ENCODE results near the gene ANKK1. TPM values are rescaled to one million over a fixed set of nuclear protein-coding genes. Genes with fewer than 3 reads are reported as not detected.
A peak's percentile ranks its signal among the peaks of the same experiment; 100 is the strongest.

ANKK1 gene
- total and polyA plus RNA-seq, 8 donors, result 0.73 TPM; not detected in 7

- Histone ChIP-seq H3K27ac (no peak overlapping the region), H3K36me3 (peaks cover 31 to 86% (median 76%) of the 10 kb centered on the region in 4 donors), H3K27me3 (no peaks in the 10 kb centered on the region), H3K4me3 (no peak overlapping the region), H3K9me3 (no peaks in the 10 kb centered on the region), H3K4me1 (no peaks in the 10 kb centered on the region)
- WGBS, 5 donors, result 86 to 91% (median 89%) methylated on average over 10 of the region's 10 CpGs
- TF ChIP-seq CTCF (IDR thresholded peaks at IDR 0.05) (no peak), POLR2A (IDR thresholded peaks at IDR 0.05) (no peak), POLR2AphosphoS5 (IDR thresholded peaks at IDR 0.05) (no peak)
- DNase-seq, result no peak
- intact Hi-C loops (cut with DNase I; ENCODE audit: low total_unique reads), result no loop called here
These were observed 46.0 kb upstream of the ANKK1 start for GRCh38 chr11:113341388-113342165.

- Histone ChIP-seq H3K4me3 (no peak overlapping the region), H3K4me1 (no peaks in the 10 kb centered on the region), H3K27me3 (no peaks in the 10 kb centered on the region), H3K36me3 (peaks cover 22 to 78% (median 70%) of the 10 kb centered on the region in 4 donors), H3K27ac (no peak overlapping the region), H3K9me3 (no peaks in the 10 kb centered on the region)
- TF ChIP-seq POLR2AphosphoS5 (IDR thresholded peaks at IDR 0.05) (no peak), CTCF (IDR thresholded peaks at IDR 0.05) (no peak), EP300 (IDR thresholded peaks at IDR 0.05) (no peak), POLR2A (IDR thresholded peaks at IDR 0.05) (no peak)
- DNase-seq, result peak in 1 of 2 donors; percentile 26
- intact Hi-C loops (cut with DNase I; ENCODE audit: low total_unique reads), result no loop called here
- 78 to 86% (median 81%) methylated on average over 8 of the region's 8 CpGs for WGBS, 5 donors
These were observed 41.6 kb upstream of the ANKK1 start for GRCh38 chr11:113345978-113346377.

- 85 to 98% (median 94%) methylated on average over 3 of the region's 3 CpGs for WGBS, 5 donors
- no peak overlapping the region for H3K4me3 ChIP-seq
These were observed 38.1 kb upstream of the ANKK1 start for GRCh38 chr11:113349528-113349927.

More at GRCh38 chr11:113349528-113349927, 38.1 kb upstream of the ANKK1 start:
- no peak for DNase-seq
- H3K4me1 ChIP-seq, result no peaks in the 10 kb centered on the region
- H3K9me3 ChIP-seq, result no peaks in the 10 kb centered on the region
- TF ChIP-seq POLR2A (IDR thresholded peaks at IDR 0.05) (no peak), EP300 (IDR thresholded peaks at IDR 0.05) (no peak), CTCF (IDR thresholded peaks at IDR 0.05) (no peak), POLR2AphosphoS5 (IDR thresholded peaks at IDR 0.05) (no peak)
- no peak overlapping the region for H3K27ac ChIP-seq
- peaks cover 11 to 78% (median 63%) of the 10 kb centered on the region in 4 donors for H3K36me3 ChIP-seq
- no peaks in the 10 kb centered on the region for H3K27me3 ChIP-seq
- intact Hi-C loops (cut with DNase I; ENCODE audit: low total_unique reads), result no loop called here

All from stomach (tissue), 9 donors.